ENCODE data around the gene BAZ2B.

DNA sequence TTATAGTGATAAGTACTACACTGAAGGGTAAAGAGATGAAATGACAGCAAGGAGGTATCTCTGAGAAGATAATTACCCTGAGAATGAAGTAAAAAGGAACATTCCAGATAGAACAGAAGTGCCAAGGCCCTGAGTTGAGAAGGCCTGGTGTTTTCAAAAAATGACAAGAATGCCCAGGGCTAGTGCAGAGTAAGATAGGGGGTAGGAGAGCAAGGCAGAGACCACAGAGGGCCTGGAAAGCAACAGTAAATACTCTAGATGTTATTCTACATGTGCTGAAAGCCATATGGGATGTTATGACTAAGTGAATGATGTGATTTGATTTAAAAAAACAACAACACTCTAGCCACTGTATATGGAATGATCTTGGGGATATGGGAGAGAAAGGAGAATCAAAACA, 52.3 kb downstream of the BAZ2B start:
- no peak for TF ChIP-seq CTCF (IDR thresholded peaks at IDR 0.05; ENCODE audit: low read length)
- TF ChIP-seq EZH2 (IDR thresholded peaks at IDR 0.05; ENCODE audit: borderline replicate concordance, low read length), result no peak
